GM12878 (cell line): ENCODE measurements around the gene IQSEC2.

ENCODE experiments used
- CEBPB ChIP-seq, 2 experiments: fragments of 150-350 bp in 1 of 2; IDR thresholded peaks; 2 replicates each; pipeline ENCODE4 v1.6.1; 2012 to 2014; ENCODE audit warnings: low read depth in 2 of 2, low read length in 2 of 2, borderline replicate concordance in 1 of 2, inconsistent platforms in 1 of 2
- EZH2 ChIP-seq: IDR thresholded peaks from 2 replicates; pipeline ENCODE4 v1.6.1; 2012; ENCODE audit warnings: low read depth, mild to moderate bottlenecking, control low read depth, inconsistent platforms, low read length, borderline replicate concordance; ENCODE audit not compliant: control insufficient read depth
- NR2C1 ChIP-seq: fragments of 450-650 bp; IDR thresholded peaks from 2 replicates; pipeline ENCODE4 v1.6.1; 2017; ENCODE audit warnings: antibody characterized with exemption, mild to moderate bottlenecking, moderate library complexity
- RAD21 ChIP-seq: IDR thresholded peaks from 2 replicates; pipeline ENCODE4 v1.6.1; 2011; ENCODE audit warnings: mild to moderate bottlenecking, low read depth, low read length, moderate library complexity; ENCODE audit not compliant: insufficient read depth

- TF ChIP-seq EZH2: no peak
- TF ChIP-seq CEBPB (IDR thresholded peaks at IDR 0.05; ENCODE audit: borderline replicate concordance in 1 of 2, low read depth in 2 of 2, low read length in 2 of 2): no peak
- TF ChIP-seq RAD21: no peak
- no peak for TF ChIP-seq NR2C1
These were observed at the start of gene IQSEC2 for GRCh38 chrX:53281321-53281822.
